Upper lobe of right lung (tissue), 1 donor: ENCODE results near the gene CCNI. TPM values are rescaled to one million over a fixed set of nuclear protein-coding genes. Genes with fewer than 3 reads are reported as not detected.
"Not testable (repeated sequence)": the region's sequence is repeated elsewhere in the genome, so short reads cannot be mapped to it uniquely, and the experiment has no call there.

Experiments
- ATAC-seq: fragments of 200-7000 bp; cut with Tn5 transposase; one replicate; pipeline ENCODE4 v1.9.1; 2020; ENCODE audit warnings: mild to moderate bottlenecking, moderate library complexity
- DNase-seq: peaks from one replicate; pipeline ENCODE4 v3.0.0-alpha.2; 2020
- H3K27ac ChIP-seq: fragments of 200-600 bp; one replicate; pipeline ENCODE4 v1.8.0; 2022
- H3K27me3 ChIP-seq: fragments of 200-600 bp; one replicate; pipeline ENCODE4 v1.8.0; 2022; ENCODE audit warnings: mild to moderate bottlenecking
- H3K36me3 ChIP-seq: fragments of 200-600 bp; one replicate; pipeline ENCODE4 v1.8.0; 2022
- H3K4me1 ChIP-seq: fragments of 200-600 bp; one replicate; pipeline ENCODE4 v1.8.0; 2022
- H3K4me3 ChIP-seq: fragments of 200-600 bp; one replicate; pipeline ENCODE4 v1.8.0; 2022; ENCODE audit warnings: mild to moderate bottlenecking
- H3K9me3 ChIP-seq: fragments of 200-600 bp; one replicate; pipeline ENCODE4 v1.8.0; 2022
- intact Hi-C: fragments of 100-400 bp; cut with DNase I; formaldehyde crosslinking; loops from one replicate; pipeline ENCODE4 v1.11.0; 2022
- total RNA-seq: library from RNA; stranded (reverse); fragmentation: NEBNext Ultra II Directional; extraction: Animal tissue kit (Norgen Biotek cat#: 25700); gene quantifications from one replicate; pipeline ENCODE4 v1.2.1, GENCODE V29; 2021
- TF ChIP-seq, protein P1 (sequence below): fragments of 200-600 bp; IDR thresholded peaks from one replicate; pipeline ENCODE4 v1.8.0; 2022; ENCODE audit warnings: antibody characterized with exemption
- donor health status: DM: no; HTN: yes; CAD: no; lungs with severe emphysema.

Gene CCNI
- total RNA-seq, 1 donor from 2014 or later, result 319 TPM

DNA sequence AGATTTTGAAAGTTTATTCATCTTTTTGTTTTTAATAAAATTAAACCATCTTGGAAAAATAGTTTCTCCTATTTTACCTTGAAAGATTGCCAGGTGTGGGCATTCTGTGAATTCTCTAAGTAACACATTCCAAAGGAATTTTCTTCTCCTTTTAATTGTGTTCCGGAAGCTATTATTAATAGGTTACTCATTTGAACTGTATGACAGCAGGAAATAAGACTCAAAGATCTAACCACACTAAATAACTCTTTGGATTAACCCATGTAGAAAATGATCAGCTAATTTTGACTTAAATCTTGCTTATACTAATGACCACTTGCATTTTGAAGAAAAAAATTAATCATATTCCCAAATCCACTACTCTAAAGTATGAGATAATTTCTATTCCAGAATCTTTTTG lies 17.6 kb upstream of the CCNI start:
- Histone ChIP-seq H3K4me3 (no peak overlapping the region), H3K9me3 (no peaks in the 10 kb centered on the region), H3K36me3 (no peaks in the 10 kb centered on the region), H3K27ac (no peak overlapping the region), H3K4me1 (peaks cover 6% of the 10 kb centered on the region), H3K27me3 (no peaks in the 10 kb centered on the region)
- ATAC-seq (no peak), DNase-seq (no peak)
- intact Hi-C loops, result no loop called here
- TF ChIP-seq, protein P1, sequence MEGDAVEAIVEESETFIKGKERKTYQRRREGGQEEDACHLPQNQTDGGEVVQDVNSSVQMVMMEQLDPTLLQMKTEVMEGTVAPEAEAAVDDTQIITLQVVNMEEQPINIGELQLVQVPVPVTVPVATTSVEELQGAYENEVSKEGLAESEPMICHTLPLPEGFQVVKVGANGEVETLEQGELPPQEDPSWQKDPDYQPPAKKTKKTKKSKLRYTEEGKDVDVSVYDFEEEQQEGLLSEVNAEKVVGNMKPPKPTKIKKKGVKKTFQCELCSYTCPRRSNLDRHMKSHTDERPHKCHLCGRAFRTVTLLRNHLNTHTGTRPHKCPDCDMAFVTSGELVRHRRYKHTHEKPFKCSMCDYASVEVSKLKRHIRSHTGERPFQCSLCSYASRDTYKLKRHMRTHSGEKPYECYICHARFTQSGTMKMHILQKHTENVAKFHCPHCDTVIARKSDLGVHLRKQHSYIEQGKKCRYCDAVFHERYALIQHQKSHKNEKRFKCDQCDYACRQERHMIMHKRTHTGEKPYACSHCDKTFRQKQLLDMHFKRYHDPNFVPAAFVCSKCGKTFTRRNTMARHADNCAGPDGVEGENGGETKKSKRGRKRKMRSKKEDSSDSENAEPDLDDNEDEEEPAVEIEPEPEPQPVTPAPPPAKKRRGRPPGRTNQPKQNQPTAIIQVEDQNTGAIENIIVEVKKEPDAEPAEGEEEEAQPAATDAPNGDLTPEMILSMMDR, result no peak

DNA sequence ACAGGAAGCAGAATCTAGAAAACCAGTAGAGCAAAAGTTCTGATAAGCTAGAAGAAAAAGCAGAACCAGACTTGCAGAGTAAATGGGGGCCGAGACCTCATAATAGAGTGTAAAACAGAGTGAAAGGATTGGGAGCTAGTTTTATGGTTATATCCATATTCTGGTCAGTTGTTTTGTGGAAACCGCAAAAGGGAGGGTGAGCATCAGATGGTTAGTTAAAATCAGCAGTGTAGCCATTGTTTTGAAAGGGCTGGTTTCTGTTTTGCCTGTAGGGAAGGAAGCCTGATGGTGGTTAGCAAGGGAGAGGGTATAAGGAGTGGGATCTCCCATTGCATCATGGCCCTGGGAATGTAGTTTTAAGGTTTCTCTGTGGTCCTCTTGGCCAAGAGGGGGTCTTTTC lies 17.2 kb upstream of the CCNI start:
- Histone ChIP-seq H3K27ac (no peak overlapping the region), H3K4me1 (peaks cover 6% of the 10 kb centered on the region), H3K27me3 (no peaks in the 10 kb centered on the region), H3K36me3 (no peaks in the 10 kb centered on the region), H3K4me3 (no peak overlapping the region), H3K9me3 (no peaks in the 10 kb centered on the region)
- ATAC-seq (peak; percentile 33), DNase-seq (no peak)
- TF ChIP-seq, protein P1, result no peak
- intact Hi-C loops, result no loop called here

DNA sequence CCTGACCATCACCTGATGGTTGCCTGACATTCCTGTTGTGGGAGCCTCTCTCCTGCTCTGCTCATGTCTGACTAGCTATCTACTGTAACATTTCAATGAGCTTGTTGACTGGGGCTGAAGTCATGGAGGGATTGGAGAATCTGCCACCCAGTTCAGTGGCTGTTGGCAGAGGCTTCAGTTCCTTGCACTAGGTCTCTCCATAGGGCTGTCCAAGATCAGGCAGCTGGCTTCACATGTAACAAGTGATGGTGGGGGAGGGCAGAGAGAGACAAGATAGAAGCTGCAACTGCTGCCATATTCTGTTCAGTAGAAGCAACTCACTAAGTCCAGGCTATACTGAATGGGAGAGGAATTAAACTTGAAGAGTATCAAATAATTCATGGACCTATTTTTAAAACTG lies 14.1 kb upstream of the CCNI start:
- Histone ChIP-seq H3K27me3 (no peaks in the 10 kb centered on the region), H3K4me3 (no peak overlapping the region), H3K9me3 (no peaks in the 10 kb centered on the region), H3K27ac (no peak overlapping the region), H3K36me3 (no peaks in the 10 kb centered on the region), H3K4me1 (peaks cover 4% of the 10 kb centered on the region)
- intact Hi-C loops, result no loop called here
- TF ChIP-seq, protein P1, result no peak
- DNase-seq (no peak), ATAC-seq (no peak)

DNA sequence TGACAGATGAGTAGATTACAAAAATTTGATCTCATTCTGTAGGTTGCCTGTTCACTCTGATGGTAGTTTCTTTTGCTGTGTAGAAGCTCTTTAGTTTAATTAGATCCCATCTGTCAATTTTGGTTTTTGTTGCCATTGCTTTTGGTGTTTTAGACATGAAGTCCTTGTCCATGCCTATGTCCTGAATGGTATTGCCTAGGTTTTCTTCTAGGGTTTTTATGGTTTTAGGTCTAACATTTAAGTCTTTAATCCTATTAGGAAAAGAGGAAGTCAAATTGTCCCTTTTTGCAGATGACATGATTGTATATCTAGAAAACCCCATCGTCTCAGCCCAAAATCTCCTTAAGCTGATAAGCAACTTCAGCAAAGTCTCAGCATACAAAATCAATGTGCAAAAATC lies 11.2 kb upstream of the CCNI start:
- H3K27ac ChIP-seq, H3K4me1 ChIP-seq, H3K4me3 ChIP-seq, DNase-seq, intact Hi-C loops, ATAC-seq, H3K9me3 ChIP-seq, H3K27me3 ChIP-seq, H3K36me3 ChIP-seq: not testable (repeated sequence)

DNA sequence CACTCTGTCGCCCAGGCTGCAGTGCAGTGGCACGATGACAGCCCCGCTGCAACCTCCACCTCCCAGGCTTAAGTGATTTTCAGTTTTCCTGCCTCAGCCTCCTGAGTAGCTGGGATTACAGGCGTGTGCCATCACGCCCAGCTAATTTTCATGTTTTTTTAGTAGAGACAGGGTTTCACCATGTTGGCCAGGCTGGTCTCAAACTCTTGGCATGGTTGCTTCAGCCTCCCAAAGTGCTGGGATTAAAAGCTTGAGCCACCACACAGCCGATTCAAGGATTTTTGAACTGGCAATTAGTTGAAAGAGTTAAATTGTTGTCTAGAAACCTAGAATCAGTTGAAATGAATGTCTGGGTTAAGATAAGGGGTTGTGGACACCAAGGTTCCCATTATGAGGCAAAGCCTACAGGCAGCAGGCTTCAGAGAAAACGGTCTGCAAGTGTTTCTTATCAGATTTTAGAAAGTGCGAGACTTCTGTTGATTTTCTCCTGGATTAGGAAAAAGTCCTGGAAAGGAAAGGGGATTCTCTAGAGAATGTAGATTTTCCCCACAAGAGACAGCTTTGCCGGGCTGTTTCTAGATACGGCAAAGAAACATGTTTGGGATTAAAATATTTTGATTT lies 8.3 kb upstream of the CCNI start:
- intact Hi-C loops, result no loop called here
- TF ChIP-seq, protein P1, result no peak

DNA sequence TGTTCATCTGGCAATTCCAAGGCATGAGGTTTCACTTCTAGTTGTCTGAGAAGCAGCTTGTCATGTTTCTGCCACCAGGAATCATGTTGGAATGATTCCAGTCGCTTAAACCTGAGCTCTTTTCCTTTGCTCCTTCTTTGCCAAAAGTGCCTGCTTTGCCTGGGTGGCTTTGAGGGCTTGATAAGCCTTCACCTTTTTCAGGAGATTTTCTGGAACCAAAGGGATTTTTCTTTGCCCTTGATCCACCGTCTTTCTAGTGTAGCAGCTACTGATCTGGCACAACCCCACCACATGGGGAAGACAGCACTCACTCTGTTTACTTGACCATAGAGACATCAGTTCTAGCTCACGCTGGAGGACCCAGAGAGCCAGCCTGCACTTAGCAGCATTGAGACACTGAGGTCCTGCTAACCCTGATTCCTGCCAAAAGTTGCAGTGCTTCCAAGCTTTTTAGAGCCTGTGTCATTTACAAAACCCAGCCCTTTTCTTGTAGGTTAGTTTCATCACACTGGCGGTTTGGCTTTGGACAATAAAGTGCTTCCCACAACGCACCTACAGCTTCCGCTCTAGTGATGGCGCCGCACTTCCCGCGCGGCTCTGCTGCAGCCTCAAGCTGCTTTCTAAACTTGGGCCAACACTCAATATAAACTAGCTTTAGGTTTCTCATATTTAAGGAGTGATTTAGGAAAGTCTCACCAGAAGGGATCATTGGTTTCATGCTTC lies 7.3 kb upstream of the CCNI start:
- no peaks in the 10 kb centered on the region for H3K27me3 ChIP-seq
- TF ChIP-seq, protein P1, result no peak
- H3K36me3 ChIP-seq, result no peaks in the 10 kb centered on the region
- H3K4me3 ChIP-seq, result no peak overlapping the region
- no peak overlapping the region for H3K27ac ChIP-seq
- H3K4me1 ChIP-seq, result no peaks in the 10 kb centered on the region
- ATAC-seq (no peak), DNase-seq (no peak)
- intact Hi-C loops, result no loop called here
- no peaks in the 10 kb centered on the region for H3K9me3 ChIP-seq

More for the DNA sequence above, 8.3 kb upstream of the CCNI start:
- ATAC-seq, result no peak
- no peak overlapping the region for H3K4me3 ChIP-seq
- no peak for DNase-seq
- H3K4me1 ChIP-seq, result no peaks in the 10 kb centered on the region
- no peak overlapping the region for H3K27ac ChIP-seq
- no peaks in the 10 kb centered on the region for H3K27me3 ChIP-seq
- no peaks in the 10 kb centered on the region for H3K9me3 ChIP-seq
- no peaks in the 10 kb centered on the region for H3K36me3 ChIP-seq

DNA sequence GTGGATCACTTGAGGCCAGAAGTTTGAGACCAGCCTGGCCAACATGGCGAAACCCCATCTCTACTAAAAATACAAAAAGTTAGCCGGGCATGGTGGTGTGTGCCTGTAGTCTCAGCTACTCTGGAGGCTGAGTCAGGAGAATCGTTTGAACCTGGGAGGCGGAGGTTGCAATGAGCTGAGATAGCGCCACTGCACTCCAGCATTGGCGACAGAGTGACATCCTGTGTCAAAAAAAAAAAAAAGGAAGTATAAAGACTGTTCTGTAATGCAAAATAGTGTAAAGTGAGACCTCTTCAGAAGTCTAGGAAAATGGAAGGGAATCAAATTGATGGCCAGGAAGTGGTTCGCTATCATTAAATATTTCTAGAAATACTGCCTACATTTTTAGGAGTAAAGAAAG lies 5.0 kb upstream of the CCNI start:
- H3K4me1 ChIP-seq, H3K36me3 ChIP-seq, H3K9me3 ChIP-seq, H3K27ac ChIP-seq, DNase-seq, H3K27me3 ChIP-seq, ATAC-seq, intact Hi-C loops, H3K4me3 ChIP-seq: not testable (repeated sequence)
